PC-9 (cell line): ENCODE results near the gene C1QTNF12. TPM values are rescaled to one million over a fixed set of nuclear protein-coding genes. Genes with fewer than 3 reads are reported as not detected.

Experiments
- BruUV-seq: library from RNA; stranded (reverse); fragments of 400-500 nt; replicated peaks from 2 replicates; lab custom pipeline; 2021; lab: Mats Ljungman, UMichigan
- CTCF ChIA-PET: fragments of 300-600 bp; sonication (Branson Sonifier 250); formaldehyde crosslinking; loops from one replicate; lab custom pipeline; 2022; ENCODE audit warnings: antibody characterized with exemption; lab: Charles Lee
- POLR2A ChIA-PET: fragments of 300-600 bp; sonication (Branson Sonifier 250); formaldehyde crosslinking; loops from one replicate; lab custom pipeline; 2022; ENCODE audit warnings: antibody characterized with exemption; ENCODE audit not compliant: unreplicated experiment; lab: Charles Lee
- DNase-seq, 2 experiments: peaks; one replicate each; pipeline versions ENCODE4 v3.0.0 to v3.0.0-alpha.2; 2015 to 2022; ENCODE audit warnings: mixed read lengths in 1 of 2
- H2AFZ ChIP-seq: fragments of 200-600 bp; sonication (generic); 2 replicates; pipeline ENCODE4 v1.8.1; 2017; ENCODE audit warnings: antibody characterized with exemption
- H3F3A ChIP-seq: fragments of 200-600 bp; sonication (generic); 2 replicates; pipeline ENCODE4 v1.8.1; 2017; ENCODE audit warnings: antibody characterized with exemption, mild to moderate bottlenecking, low read depth; ENCODE audit not compliant: insufficient read depth
- H3K27ac ChIP-seq: fragments of 200-600 bp; sonication (generic); 2 replicates; pipeline ENCODE4 v1.6.1; 2016; ENCODE audit warnings: mixed run types
- H3K27me3 ChIP-seq: fragments of 200-600 bp; sonication (generic); 2 replicates; pipeline ENCODE4 v1.6.1; 2016; ENCODE audit warnings: low read depth, mixed run types; ENCODE audit not compliant: insufficient read depth
- H3K36me3 ChIP-seq: fragments of 200-600 bp; sonication (generic); 2 replicates; pipeline ENCODE4 v1.6.1; 2016; ENCODE audit warnings: low read depth, mixed run types
- H3K4me1 ChIP-seq: fragments of 200-600 bp; sonication (generic); replicated peaks from 2 replicates; pipeline ENCODE4 v1.6.1; 2016; ENCODE audit warnings: mixed run types; ENCODE audit not compliant: insufficient read depth
- H3K4me2 ChIP-seq: fragments of 200-600 bp; sonication (generic); 2 replicates; pipeline ENCODE4 v1.6.1; 2017; ENCODE audit warnings: mixed run types
- H3K4me3 ChIP-seq: fragments of 200-600 bp; sonication (generic); 2 replicates; pipeline ENCODE4 v1.6.1; 2016; ENCODE audit warnings: mixed run types
- H3K79me2 ChIP-seq: fragments of 200-600 bp; sonication (generic); 2 replicates; pipeline ENCODE4 v1.6.1; 2017; ENCODE audit warnings: low read depth, mixed run types
- H3K9me2 ChIP-seq: fragments of 200-600 bp; sonication (generic); 2 replicates; pipeline ENCODE4 v1.8.1; 2017; ENCODE audit warnings: mild to moderate bottlenecking; ENCODE audit not compliant: insufficient read depth
- H3K9me3 ChIP-seq: fragments of 200-600 bp; sonication (generic); 2 replicates; pipeline ENCODE4 v1.8.1; 2016; ENCODE audit warnings: low read depth; ENCODE audit not compliant: insufficient read depth
- H4K20me1 ChIP-seq: fragments of 200-600 bp; sonication (generic); 2 replicates; pipeline ENCODE4 v1.8.1; 2017; ENCODE audit not compliant: insufficient read depth
- CTCF ChIP-seq: fragments of 200-600 bp; sonication (generic); conservative IDR thresholded peaks from 2 replicates; pipeline ENCODE4 v1.6.1; 2017; ENCODE audit warnings: mixed run types, antibody characterized with exemption, mild to moderate bottlenecking, moderate library complexity
- EZH2 ChIP-seq: fragments of 200-600 bp; sonication (generic); IDR thresholded peaks from 2 replicates; pipeline ENCODE4 v1.8.0; 2017; ENCODE audit warnings: antibody characterized with exemption, low read depth
- intact Hi-C: fragments of 100-400 bp; cut with micrococcal nuclease; formaldehyde crosslinking; loops from one replicate; pipeline ENCODE4 v1.10.0; 2022; ENCODE audit not compliant: unreplicated experiment
- total RNA-seq: library from RNA; stranded (reverse); gene quantifications from 2 replicates; pipeline ENCODE4 v1.2.3, GENCODE V29; 2021

The C1QTNF12 gene
- total RNA-seq, 1 experiment from 2014 or later = 5.2 TPM

GRCh38 chr1:1226566-1227362 is 19.8 kb downstream of the C1QTNF12 start:
- POLR2A ChIA-PET = no interaction called here
- Histone ChIP-seq H3K36me3 (no peaks in the 10 kb centered on the region; the same call in 1 of the 2 replicates), H3K4me1 (peaks cover 11% of the 10 kb centered on the region), H3K79me2 (peaks cover 55% of the 10 kb centered on the region), H3F3A (peaks cover 5% of the 10 kb centered on the region; the same call in 1 of the 2 replicates), H3K9me3 (no peaks in the 10 kb centered on the region), H3K9me2 (no peaks in the 10 kb centered on the region), H3K27me3 (no peaks in the 10 kb centered on the region), H3K27ac (no peak overlapping the region), H4K20me1 (peaks cover 30% of the 10 kb centered on the region), H2AFZ (no peak overlapping the region), H3K4me3 (no peak overlapping the region), H3K4me2 (no peak overlapping the region)
- CTCF ChIA-PET = no interaction called here
- DNase-seq = no peak
- TF ChIP-seq EZH2 (no peak), CTCF (no peak)
- intact Hi-C loops = no loop called here
- no TSS peak for BruUV-seq

- DNase-seq = no peak
- BruUV-seq = no TSS peak
- Histone ChIP-seq H3K4me3 (no peak overlapping the region), H3K4me2 (no peak overlapping the region), H3F3A (peaks cover under 1% of the 10 kb centered on the region; the same call in 1 of the 2 replicates), H3K79me2 (peaks cover 47% of the 10 kb centered on the region), H4K20me1 (peaks cover 30% of the 10 kb centered on the region), H3K27ac (no peak overlapping the region), H3K36me3 (no peaks in the 10 kb centered on the region; the same call in 1 of the 2 replicates), H3K27me3 (no peaks in the 10 kb centered on the region), H3K9me2 (no peaks in the 10 kb centered on the region), H3K4me1 (peaks cover 11% of the 10 kb centered on the region), H2AFZ (no peak overlapping the region), H3K9me3 (no peaks in the 10 kb centered on the region)
- intact Hi-C loops = no loop called here
- ChIA-PET CTCF (no interaction called here), POLR2A (no interaction called here)
- TF ChIP-seq EZH2 (no peak), CTCF (no peak)
Observed at GRCh38 chr1:1225913-1226312, 20.6 kb downstream of the C1QTNF12 start.

- Histone ChIP-seq H3K79me2 (peaks cover 41% of the 10 kb centered on the region), H3K9me3 (no peaks in the 10 kb centered on the region), H3K4me1 (peaks cover 6% of the 10 kb centered on the region), H3K9me2 (no peaks in the 10 kb centered on the region), H3K27ac (no peak overlapping the region), H4K20me1 (peaks cover 27% of the 10 kb centered on the region), H3K27me3 (no peaks in the 10 kb centered on the region), H3K4me2 (no peak overlapping the region), H3K36me3 (no peaks in the 10 kb centered on the region; the same call in 1 of the 2 replicates), H2AFZ (no peak overlapping the region), H3F3A (no peaks in the 10 kb centered on the region), H3K4me3 (no peak overlapping the region)
- ChIA-PET CTCF (no interaction called here), POLR2A (no interaction called here)
- TF ChIP-seq EZH2 (no peak), CTCF (no peak)
- DNase-seq = no peak
- intact Hi-C loops = no loop called here
- BruUV-seq = no TSS peak
Observed at GRCh38 chr1:1225238-1225845, 21.2 kb downstream of the C1QTNF12 start.
